Measurements from ENCODE around the gene NT5C2. TPM values are rescaled to one million over a fixed set of nuclear protein-coding genes. Genes with fewer than 3 reads are reported as not detected.

The NT5C2 gene
- total RNA-seq, 2 donors from 2014 or later = 105 to 114 TPM

DNA sequence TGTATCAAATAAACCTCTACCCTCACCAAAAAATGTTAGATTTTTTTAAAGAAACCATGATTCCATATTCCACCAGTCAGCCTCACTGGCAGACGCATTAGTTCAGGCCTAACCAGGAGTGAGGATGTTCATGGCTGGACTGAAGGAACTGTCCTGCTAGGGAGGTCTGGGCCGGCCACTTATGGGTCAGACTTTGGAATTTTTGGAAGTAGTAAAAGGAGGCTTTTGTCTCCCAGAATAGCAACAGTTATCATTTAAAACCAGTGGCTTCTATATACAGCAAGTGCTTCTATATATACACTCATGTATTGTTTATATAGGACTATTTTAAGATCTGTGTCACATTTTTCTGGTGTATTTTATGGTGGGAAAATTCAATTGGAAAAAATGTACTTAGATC lies 154.5 kb downstream of the NT5C2 start:
- peak overlapping the region; percentile 54 to 65 for H3K27ac ChIP-seq
- DNase-seq (ENCODE audit: low spot score) (no peak), ATAC-seq (ENCODE audit: insufficient number of reproducible peaks, low FRiP score, low read depth) (no peak)
- H3K27me3 ChIP-seq (replicated peaks; ENCODE audit: insufficient read depth) = no peaks in the 10 kb centered on the region
- H3K36me3 ChIP-seq = no peaks in the 10 kb centered on the region
- H3K9me3 ChIP-seq = no peaks in the 10 kb centered on the region
- H3K4me1 ChIP-seq (ENCODE audit: control insufficient read depth in 1 of 2, low read depth in 2 of 2) = peaks cover 23 to 64% of the 10 kb centered on the region in 2 donors
- TF ChIP-seq, protein P1, sequence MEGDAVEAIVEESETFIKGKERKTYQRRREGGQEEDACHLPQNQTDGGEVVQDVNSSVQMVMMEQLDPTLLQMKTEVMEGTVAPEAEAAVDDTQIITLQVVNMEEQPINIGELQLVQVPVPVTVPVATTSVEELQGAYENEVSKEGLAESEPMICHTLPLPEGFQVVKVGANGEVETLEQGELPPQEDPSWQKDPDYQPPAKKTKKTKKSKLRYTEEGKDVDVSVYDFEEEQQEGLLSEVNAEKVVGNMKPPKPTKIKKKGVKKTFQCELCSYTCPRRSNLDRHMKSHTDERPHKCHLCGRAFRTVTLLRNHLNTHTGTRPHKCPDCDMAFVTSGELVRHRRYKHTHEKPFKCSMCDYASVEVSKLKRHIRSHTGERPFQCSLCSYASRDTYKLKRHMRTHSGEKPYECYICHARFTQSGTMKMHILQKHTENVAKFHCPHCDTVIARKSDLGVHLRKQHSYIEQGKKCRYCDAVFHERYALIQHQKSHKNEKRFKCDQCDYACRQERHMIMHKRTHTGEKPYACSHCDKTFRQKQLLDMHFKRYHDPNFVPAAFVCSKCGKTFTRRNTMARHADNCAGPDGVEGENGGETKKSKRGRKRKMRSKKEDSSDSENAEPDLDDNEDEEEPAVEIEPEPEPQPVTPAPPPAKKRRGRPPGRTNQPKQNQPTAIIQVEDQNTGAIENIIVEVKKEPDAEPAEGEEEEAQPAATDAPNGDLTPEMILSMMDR (IDR thresholded peaks at IDR 0.05) = no peak
- no peak overlapping the region for H3K4me3 ChIP-seq

Other genes with a start within 250 kb of the NT5C2 start
- not detected for gene RPEL1, start 52.6 kb upstream of the NT5C2 start, total RNA-seq
- gene INA, start 83.9 kb upstream of the NT5C2 start, total RNA-seq = not detected
- gene PCGF6, start 157.9 kb upstream of the NT5C2 start, total RNA-seq = 10 to 100 TPM in 1 of 2 donors, 1 to 10 TPM in 1; 7.0 to 13.8 TPM
- 1 to 10 TPM; 3.7 to 5.3 TPM for gene TAF5, start 174.7 kb upstream of the NT5C2 start, total RNA-seq
- 100 to 1,000 TPM; 148 to 269 TPM for gene ATP5MK, start 203.2 kb upstream of the NT5C2 start, total RNA-seq
- 10 to 100 TPM; 10.7 to 23.0 TPM for gene PDCD11, start 203.4 kb upstream of the NT5C2 start, total RNA-seq

All from thoracic aorta (tissue), 2 donors.